ENCODE results near the gene ASPSCR1. TPM values are rescaled to one million over a fixed set of nuclear protein-coding genes. Genes with fewer than 3 reads are reported as not detected.

The ASPSCR1 gene
- total and polyA plus RNA-seq, 2 of the 13 experiments (the other 11 are each of a cell fraction or from before 2014, with no cell fraction given), result 274 to 314 TPM

DNA sequence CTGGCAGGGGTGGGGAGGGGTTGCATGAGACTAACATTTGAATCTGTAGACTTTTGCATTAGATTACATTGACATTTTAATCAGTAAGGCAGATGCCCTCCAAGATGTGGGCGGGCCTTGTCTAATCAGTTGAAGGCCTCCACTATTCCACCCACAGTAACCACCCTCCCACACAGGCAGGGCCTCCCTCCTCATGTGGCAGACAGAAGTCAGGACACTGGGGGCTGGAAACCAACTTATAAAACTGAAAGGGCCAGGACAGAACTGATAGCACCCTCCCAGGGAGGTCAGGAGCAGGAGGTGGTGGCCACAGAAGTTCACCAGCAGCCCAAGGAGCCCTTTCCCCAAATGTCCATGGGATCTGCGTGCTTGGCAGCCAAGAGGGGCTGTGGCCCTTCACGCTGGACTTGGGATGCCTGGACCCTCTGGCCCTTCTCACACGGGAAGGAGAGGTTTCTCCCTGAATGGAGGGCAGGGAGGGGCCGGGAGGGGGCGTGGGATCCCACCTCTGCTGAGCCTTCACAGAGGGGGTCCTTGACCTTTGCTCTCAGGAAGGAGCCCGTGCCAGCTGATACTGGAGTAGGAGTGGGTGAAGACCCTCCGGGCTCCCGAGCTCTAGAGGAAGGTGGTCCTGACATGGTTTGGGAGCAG lies 45.0 kb upstream of the ASPSCR1 start (continued):
- TF ChIP-seq MAZ (IDR thresholded peaks at IDR 0.05; ENCODE audit: borderline replicate concordance, low read depth, low read length) (no peak), MAZ (CRISPR knock-in tag; IDR thresholded peaks at IDR 0.05; ENCODE audit: low read depth) (peak; percentile 32; the same call in 1 of the 2 replicates), YY1 (IDR thresholded peaks at IDR 0.05; ENCODE audit: insufficient read depth, insufficient replicate concordance, low read depth, low read length) (no peak), CEBPG (CRISPR knock-in tag; IDR thresholded peaks at IDR 0.05) (no peak), ZNF780A (CRISPR knock-in tag; IDR thresholded peaks at IDR 0.05) (0 out of 2 replicates have a peak, but pooled peaks have one; percentile 1), GABPB1 (CRISPR knock-in tag; IDR thresholded peaks at IDR 0.05) (0 out of 2 replicates have a peak, but pooled peaks have one; percentile 17), SRSF1 (optimal IDR thresholded peaks at IDR 0.05; ENCODE audit: low read depth, low read length) (no peak), ZKSCAN5 (CRISPR knock-in tag; IDR thresholded peaks at IDR 0.05) (no peak), ZNF7 (CRISPR knock-in tag; IDR thresholded peaks at IDR 0.05) (no peak), POLR2AphosphoS5 (IDR thresholded peaks at IDR 0.05; ENCODE audit: low read depth, low read length) (peak; percentile 2), ZSCAN9 (CRISPR knock-in tag; IDR thresholded peaks at IDR 0.05; ENCODE audit: borderline replicate concordance) (no peak), NPAS2 (CRISPR knock-in tag; IDR thresholded peaks at IDR 0.05; ENCODE audit: borderline replicate concordance) (no peak), PTBP1 (IDR thresholded peaks at IDR 0.05; ENCODE audit: low read depth, low read length, poor library complexity, severe bottlenecking) (no peak), ZNF570 (CRISPR knock-in tag; IDR thresholded peaks at IDR 0.05; ENCODE audit: borderline replicate concordance) (no peak)
- TF ChIP-seq, protein P1, sequence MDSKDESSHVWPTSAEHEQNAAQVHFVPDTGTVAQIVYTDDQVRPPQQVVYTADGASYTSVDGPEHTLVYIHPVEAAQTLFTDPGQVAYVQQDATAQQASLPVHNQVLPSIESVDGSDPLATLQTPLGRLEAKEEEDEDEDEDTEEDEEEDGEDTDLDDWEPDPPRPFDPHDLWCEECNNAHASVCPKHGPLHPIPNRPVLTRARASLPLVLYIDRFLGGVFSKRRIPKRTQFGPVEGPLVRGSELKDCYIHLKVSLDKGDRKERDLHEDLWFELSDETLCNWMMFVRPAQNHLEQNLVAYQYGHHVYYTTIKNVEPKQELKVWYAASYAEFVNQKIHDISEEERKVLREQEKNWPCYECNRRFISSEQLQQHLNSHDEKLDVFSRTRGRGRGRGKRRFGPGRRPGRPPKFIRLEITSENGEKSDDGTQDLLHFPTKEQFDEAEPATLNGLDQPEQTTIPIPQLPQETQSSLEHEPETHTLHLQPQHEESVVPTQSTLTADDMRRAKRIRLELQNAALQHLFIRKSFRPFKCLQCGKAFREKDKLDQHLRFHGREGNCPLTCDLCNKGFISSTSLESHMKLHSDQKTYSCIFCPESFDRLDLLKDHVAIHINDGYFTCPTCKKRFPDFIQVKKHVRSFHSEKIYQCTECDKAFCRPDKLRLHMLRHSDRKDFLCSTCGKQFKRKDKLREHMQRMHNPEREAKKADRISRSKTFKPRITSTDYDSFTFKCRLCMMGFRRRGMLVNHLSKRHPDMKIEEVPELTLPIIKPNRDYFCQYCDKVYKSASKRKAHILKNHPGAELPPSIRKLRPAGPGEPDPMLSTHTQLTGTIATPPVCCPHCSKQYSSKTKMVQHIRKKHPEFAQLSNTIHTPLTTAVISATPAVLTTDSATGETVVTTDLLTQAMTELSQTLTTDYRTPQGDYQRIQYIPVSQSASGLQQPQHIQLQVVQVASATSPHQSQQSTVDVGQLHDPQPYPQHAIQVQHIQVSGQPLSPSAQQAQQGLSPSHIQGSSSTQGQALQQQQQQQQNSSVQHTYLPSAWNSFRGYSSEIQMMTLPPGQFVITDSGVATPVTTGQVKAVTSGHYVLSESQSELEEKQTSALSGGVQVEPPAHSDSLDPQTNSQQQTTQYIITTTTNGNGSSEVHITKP (CRISPR knock-in tag; IDR thresholded peaks at IDR 0.05; ENCODE audit: low read depth), result no peak
- TF ChIP-seq, protein P2, sequence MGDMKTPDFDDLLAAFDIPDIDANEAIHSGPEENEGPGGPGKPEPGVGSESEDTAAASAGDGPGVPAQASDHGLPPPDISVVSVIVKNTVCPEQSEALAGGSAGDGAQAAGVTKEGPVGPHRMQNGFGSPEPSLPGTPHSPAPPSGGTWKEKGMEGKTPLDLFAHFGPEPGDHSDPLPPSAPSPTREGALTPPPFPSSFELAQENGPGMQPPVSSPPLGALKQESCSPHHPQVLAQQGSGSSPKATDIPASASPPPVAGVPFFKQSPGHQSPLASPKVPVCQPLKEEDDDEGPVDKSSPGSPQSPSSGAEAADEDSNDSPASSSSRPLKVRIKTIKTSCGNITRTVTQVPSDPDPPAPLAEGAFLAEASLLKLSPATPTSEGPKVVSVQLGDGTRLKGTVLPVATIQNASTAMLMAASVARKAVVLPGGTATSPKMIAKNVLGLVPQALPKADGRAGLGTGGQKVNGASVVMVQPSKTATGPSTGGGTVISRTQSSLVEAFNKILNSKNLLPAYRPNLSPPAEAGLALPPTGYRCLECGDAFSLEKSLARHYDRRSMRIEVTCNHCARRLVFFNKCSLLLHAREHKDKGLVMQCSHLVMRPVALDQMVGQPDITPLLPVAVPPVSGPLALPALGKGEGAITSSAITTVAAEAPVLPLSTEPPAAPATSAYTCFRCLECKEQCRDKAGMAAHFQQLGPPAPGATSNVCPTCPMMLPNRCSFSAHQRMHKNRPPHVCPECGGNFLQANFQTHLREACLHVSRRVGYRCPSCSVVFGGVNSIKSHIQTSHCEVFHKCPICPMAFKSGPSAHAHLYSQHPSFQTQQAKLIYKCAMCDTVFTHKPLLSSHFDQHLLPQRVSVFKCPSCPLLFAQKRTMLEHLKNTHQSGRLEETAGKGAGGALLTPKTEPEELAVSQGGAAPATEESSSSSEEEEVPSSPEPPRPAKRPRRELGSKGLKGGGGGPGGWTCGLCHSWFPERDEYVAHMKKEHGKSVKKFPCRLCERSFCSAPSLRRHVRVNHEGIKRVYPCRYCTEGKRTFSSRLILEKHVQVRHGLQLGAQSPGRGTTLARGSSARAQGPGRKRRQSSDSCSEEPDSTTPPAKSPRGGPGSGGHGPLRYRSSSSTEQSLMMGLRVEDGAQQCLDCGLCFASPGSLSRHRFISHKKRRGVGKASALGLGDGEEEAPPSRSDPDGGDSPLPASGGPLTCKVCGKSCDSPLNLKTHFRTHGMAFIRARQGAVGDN (CRISPR knock-in tag; IDR thresholded peaks at IDR 0.05), result no peak; the same call in 1 of the 2 replicates
- TF ChIP-seq, protein P3, sequence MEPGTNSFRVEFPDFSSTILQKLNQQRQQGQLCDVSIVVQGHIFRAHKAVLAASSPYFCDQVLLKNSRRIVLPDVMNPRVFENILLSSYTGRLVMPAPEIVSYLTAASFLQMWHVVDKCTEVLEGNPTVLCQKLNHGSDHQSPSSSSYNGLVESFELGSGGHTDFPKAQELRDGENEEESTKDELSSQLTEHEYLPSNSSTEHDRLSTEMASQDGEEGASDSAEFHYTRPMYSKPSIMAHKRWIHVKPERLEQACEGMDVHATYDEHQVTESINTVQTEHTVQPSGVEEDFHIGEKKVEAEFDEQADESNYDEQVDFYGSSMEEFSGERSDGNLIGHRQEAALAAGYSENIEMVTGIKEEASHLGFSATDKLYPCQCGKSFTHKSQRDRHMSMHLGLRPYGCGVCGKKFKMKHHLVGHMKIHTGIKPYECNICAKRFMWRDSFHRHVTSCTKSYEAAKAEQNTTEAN (CRISPR knock-in tag; conservative IDR thresholded peaks at IDR 0.05), result no peak
